ENCODE results near the gene PARS2.

Gene PARS2

GRCh38 chr1:54777011-54777410, 12.7 kb upstream of the PARS2 start:
- in situ Hi-C loops (cut with MboI; ENCODE audit: low sequenced_read_pairs): loop anchor here (25.0 kb wide), 1 partner anchor 715 kb away; the partner anchor contains the start of genes TCEANC2 and TMEM59

GRCh38 chr1:54775828-54776721, 11.8 kb upstream of the PARS2 start:
- in situ Hi-C loops (cut with MboI; ENCODE audit: low sequenced_read_pairs): loop anchor here (25.0 kb wide), 1 partner anchor 714 kb away; the partner anchor contains the start of genes TCEANC2 and TMEM59

- in situ Hi-C loops (cut with MboI; ENCODE audit: low sequenced_read_pairs): loop anchor here (25.0 kb wide), 1 partner anchor 713 kb away; the partner anchor contains the start of genes TCEANC2 and TMEM59
Measured at GRCh38 chr1:54774820-54775498, 10.6 kb upstream of the PARS2 start.

GRCh38 chr1:54772951-54773350, 8.6 kb upstream of the PARS2 start:
- in situ Hi-C loops (cut with MboI; ENCODE audit: low sequenced_read_pairs): no loop called here

GRCh38 chr1:54768093-54768492, 3.8 kb upstream of the PARS2 start:
- in situ Hi-C loops (cut with MboI; ENCODE audit: low sequenced_read_pairs): no loop called here

- in situ Hi-C loops (cut with MboI; ENCODE audit: low sequenced_read_pairs): no loop called here
Measured at GRCh38 chr1:54767526-54767925, 3.2 kb upstream of the PARS2 start.

- in situ Hi-C loops (cut with MboI; ENCODE audit: low sequenced_read_pairs): no loop called here
Measured at GRCh38 chr1:54766726-54767125, 2.4 kb upstream of the PARS2 start.

- in situ Hi-C loops (cut with MboI; ENCODE audit: low sequenced_read_pairs): no loop called here
Measured at GRCh38 chr1:54764922-54765561, 719 bp upstream of the PARS2 start.

GRCh38 chr1:54763816-54764132, 549 bp downstream of the PARS2 start:
- in situ Hi-C loops (cut with MboI; ENCODE audit: low sequenced_read_pairs): no loop called here

- in situ Hi-C loops (cut with MboI; ENCODE audit: low sequenced_read_pairs): no loop called here
Measured at GRCh38 chr1:54758678-54759348, 5.5 kb downstream of the PARS2 start.

GRCh38 chr1:54757833-54758232, 6.5 kb downstream of the PARS2 start:
- in situ Hi-C loops (cut with MboI; ENCODE audit: low sequenced_read_pairs): no loop called here

GRCh38 chr1:54754486-54755285, 9.6 kb downstream of the PARS2 start:
- in situ Hi-C loops (cut with MboI; ENCODE audit: low sequenced_read_pairs): no loop called here

GRCh38 chr1:54754045-54754444, 10.3 kb downstream of the PARS2 start:
- in situ Hi-C loops (cut with MboI; ENCODE audit: low sequenced_read_pairs): no loop called here

GRCh38 chr1:54751426-54751825, 12.9 kb downstream of the PARS2 start:
- in situ Hi-C loops (cut with MboI; ENCODE audit: low sequenced_read_pairs): no loop called here

GRCh38 chr1:54750596-54750995, 13.7 kb downstream of the PARS2 start:
- in situ Hi-C loops (cut with MboI; ENCODE audit: low sequenced_read_pairs): no loop called here

GRCh38 chr1:54748094-54748835, 16.1 kb downstream of the PARS2 start:
- in situ Hi-C loops (cut with MboI; ENCODE audit: low sequenced_read_pairs): no loop called here

GRCh38 chr1:54745864-54746263, 18.5 kb downstream of the PARS2 start:
- in situ Hi-C loops (cut with MboI; ENCODE audit: low sequenced_read_pairs): no loop called here

- in situ Hi-C loops (cut with MboI; ENCODE audit: low sequenced_read_pairs): no loop called here
Measured at GRCh38 chr1:54745274-54745673, 19.0 kb downstream of the PARS2 start.

GRCh38 chr1:54744696-54745095, 19.6 kb downstream of the PARS2 start:
- in situ Hi-C loops (cut with MboI; ENCODE audit: low sequenced_read_pairs): no loop called here

All from HL-60/S4 (cell line).